ENCODE measurements around the gene RBM38.

The RBM38 gene

DNA sequence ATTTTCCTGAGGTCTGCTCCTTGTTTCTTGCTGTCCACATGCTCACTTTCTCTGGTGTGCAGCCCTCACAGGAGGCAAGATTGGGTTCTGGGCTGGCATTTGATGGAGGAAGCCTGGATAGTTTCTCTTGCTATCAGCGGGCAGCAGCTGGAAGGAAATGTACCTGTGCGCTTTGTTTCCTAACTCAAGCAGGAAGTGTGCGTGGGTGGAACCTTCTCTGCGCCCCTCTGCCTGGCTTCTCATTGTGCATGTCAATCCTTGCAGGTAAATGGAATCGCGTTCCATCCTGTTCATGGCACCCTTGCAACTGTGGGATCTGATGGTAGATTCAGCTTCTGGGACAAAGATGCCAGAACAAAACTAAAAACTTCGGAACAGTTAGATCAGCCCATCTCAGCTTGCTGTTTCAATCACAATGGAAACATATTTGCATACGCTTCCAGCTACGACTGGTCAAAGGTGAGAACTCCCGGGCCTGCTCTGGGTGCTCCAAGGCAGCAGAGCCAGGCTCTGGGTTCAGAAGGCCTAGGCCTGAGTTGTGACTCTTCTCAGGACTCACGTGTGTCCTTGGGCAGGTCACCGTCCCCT, 16.8 kb upstream of the RBM38 start:
- H3K4me3 ChIP-seq (ENCODE audit: low read depth, low read length), result no peak overlapping the region

DNA sequence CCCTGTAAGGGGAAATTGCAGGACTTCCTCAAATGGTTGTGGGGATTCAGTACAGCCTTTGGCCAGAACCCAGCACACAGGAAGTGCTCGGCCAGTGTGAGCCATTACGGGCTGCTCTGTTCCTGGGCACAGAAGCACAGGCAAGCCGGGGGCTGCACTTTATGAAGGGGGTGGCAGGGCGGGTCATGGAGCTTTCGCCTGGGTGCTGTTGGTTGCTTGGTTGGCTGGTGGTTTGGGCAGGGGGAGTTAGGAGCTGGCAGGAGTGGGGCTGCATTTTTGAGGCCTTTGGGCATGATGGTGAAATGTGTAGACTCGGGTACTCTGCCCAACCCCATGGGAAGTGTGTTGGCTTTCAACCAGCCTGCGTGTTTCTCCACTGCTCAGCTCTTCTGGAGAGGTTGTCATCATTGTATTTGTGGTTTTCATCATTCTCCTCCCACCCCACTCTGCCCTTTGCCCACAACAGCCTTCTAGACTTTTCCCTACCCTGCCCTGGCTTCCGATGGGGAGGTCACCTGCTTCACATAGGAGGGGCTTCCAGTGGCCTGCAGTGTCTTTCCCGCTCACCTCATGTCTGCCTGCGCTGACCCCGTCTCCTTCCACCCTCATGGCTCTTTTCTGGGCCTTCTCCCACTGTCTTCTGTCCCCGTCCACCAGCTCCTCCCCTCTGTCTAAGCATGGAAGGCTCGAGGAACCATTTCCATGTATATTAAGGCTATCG, 16.1 kb upstream of the RBM38 start:
- no peak overlapping the region for H3K4me3 ChIP-seq (ENCODE audit: low read depth, low read length)

DNA sequence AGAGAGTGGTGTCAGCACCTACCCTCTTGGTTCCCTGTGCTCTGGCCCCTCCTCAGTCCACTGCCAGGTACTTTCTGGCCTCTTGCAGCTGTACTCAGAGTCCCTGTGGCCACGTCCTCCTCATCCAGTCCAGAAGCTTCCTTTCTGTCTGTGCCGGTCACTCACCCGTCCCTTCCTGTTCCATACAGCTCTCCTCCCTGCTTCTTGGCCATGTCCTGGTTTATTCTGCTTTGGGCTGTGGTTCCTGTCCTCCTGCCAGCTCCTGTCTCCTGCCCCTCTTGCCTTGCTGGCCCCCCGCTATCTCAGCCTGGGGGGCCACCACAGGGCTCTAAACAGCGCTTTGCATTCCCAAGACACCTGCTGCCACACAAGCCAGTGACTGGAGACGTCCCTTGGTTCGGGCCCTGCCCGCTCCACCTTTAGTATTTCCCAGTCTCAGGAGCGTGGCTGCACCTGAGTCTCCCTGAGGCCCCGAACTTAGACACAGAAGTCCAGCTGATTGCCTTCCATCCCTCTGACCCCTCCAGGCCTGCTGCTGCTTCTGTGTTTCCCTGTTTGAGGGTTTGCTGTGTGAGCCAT, 15.5 kb upstream of the RBM38 start:
- H3K4me3 ChIP-seq (ENCODE audit: low read depth, low read length), result no peak overlapping the region

DNA sequence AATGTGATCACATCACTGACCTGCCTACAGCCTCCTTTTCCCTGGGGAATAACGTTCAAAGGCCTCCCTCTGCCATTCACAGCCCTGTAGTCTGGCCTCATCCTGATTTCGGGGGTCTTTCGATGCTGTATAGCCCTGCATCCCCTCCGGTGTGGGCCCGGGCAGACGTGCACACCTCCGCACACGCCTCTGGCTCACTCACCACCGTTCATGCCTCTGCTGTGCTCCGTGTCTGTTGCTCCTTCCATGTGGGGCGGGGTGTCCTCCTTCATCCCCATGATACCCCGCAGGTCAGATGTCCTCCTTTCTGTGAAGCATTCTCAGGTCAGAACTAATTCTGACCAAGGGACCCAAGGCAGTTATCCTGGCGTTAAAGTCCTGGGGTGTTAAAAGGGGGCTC, 13.8 kb upstream of the RBM38 start:
- no peak overlapping the region for H3K4me3 ChIP-seq (ENCODE audit: low read depth, low read length)

DNA sequence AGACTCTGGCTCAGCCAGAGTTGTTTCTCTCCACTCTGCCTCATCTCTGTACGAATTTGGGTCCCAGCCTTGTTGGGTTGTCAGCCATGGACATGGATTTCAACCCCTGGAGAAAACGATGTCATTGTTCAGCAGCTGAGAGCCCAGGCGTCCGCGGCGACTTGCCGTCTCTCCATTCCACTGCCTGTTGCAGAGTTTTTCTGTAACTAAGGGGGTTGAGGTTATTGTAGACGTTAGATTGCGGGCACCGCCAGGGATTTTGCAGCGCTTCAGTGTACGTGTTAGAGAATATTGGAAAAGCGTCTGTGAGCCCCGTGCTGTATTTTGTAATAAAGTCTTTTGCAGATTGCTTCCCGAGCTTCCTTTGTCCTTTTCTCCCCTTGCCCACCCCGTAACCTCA, 13.1 kb upstream of the RBM38 start:
- no peak overlapping the region for H3K4me3 ChIP-seq (ENCODE audit: low read depth, low read length)

DNA sequence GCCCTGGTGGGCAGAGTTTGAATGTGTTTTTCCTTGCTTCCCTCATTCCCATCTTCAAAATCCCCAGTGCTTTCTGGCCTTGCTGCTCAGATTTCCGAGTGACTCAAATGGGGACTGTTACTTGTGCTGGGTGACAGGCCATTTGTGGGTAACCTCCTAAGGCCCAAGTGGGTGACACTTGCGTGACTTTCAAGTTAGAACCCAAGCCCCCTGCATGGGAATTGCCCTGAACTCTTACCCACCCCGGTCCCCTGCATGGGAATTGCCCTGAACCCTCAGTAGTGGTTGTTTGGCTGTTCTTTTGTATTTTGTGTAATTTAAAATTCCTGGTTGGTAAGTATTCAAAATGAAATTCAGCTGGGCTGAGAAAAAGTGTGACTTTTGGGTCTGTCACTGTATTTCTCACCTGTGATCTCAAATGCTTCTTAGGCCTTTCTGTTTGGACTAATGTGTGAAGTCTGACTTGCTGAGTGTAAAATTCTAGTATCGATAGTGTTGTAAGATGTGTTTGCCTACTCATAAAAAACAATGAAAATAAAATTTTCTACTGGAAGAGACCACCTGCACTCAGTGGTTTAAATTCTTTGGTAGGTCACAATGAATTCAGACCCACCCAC, 12.4 kb upstream of the RBM38 start:
- no peak overlapping the region for H3K4me3 ChIP-seq (ENCODE audit: low read depth, low read length)

DNA sequence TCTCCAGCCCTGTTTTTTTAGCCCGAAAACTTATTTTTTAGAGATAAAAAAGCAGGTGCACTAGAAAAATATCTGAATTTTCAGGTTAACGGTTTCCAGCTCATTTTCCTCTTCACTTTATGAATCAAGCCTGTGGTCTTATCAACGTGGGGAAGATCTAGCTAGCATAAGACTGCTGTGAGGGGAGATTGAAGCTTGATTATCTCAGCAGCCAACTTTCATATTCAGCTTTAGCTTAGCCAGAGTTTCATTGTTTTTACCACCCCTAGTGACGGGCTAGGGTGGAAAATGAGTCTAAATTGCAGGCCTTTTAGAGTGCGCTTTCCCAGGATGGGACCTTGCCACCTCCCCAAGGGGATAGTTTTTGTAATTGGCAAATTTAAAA, 11.9 kb upstream of the RBM38 start:
- H3K4me3 ChIP-seq (ENCODE audit: low read depth, low read length), result no peak overlapping the region

DNA sequence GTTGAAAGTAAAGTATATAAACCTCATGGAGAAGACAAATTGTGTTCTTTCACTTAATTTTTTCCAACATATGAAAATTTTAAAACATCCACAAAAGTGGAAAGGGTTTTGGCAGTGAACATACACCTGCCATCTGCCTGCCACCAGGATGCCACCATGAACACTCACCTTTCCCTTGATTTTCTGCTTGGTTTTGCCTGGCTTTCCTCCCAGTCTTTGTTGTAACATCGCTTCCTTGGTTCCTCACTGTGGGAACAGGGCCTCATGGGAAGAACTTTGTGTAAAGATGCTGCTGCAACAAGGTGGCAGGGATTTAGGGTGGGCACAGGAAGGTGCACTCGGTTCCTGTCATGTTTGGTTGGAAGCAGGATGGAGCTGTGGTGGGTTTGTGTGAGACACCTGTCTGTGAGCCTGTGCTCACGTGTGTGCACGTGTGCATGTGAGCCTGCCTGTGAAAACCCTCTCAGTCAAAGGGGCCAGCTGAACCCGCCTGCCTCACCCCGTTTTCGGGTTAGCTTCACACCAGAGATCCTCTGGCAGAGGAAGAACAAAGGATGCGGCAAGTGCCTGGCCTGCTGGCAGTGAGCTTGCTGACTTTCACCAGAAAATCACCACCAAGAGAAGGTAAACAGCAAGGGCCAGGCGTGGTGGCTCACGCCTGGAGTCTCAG, 11.0 kb upstream of the RBM38 start:
- no peak overlapping the region for H3K4me3 ChIP-seq (ENCODE audit: low read depth, low read length)

DNA sequence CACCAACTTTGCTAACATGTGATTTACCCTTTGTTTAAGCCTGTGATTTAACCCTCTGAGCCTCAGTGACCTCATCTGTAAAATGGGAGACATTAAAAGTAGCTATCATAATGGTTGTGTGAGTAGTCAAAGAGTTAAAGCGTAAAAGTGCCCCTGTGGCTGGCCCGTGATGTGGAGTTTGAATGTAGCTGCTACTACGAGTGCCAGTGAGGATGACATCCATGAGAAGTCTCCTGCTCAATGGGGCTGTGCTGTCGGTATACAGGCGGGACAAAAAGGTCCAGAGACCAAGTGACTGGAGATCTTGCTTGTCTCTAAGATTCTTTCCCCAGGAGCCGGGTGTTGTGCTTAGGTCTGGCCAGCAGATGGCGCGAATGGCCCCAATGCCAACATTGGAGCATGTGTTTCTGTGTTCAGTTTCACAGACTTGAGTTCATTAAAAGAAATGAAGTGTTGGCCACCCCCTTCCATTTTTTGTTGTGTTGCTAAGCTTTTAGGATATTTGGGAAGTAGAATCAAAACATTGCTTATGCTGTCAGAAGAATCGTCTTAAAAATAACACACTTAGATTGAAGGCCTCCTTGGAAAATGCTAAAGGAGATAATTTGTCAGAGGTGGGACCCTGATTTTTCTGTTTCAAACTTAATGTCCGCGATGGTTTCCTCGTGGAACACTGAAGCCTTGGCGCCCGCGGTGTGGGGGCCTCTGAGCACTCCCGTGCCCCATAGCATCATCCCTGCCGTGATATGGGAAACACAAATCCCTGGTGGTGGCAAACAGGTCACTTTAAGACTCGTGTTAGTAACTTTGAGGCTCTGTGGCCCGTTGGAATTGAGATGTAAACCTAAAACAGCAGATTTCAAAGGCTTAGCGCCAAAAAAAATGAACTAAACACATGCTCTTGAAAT, 9.3 kb upstream of the RBM38 start:
- H3K4me3 ChIP-seq (ENCODE audit: low read depth, low read length), result no peak overlapping the region

DNA sequence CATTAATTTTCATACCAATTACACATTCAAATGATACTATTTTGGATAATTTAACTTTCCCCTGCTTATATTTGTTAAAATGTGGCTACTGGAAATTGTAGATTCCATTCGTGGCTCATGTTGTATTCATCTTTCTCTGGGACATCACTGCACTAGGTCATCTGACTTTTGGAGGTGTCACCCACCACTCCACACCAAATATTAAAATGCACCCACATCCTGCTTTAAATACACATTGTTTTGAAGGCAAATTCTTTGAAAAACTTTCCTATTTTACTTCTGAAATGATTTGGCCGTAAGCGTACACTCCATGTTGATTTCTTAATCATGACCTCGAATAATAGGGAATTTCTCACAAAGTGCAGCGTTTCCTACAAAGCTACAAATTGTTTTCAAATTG, 8.7 kb upstream of the RBM38 start:
- no peak overlapping the region for H3K4me3 ChIP-seq (ENCODE audit: low read depth, low read length)

DNA sequence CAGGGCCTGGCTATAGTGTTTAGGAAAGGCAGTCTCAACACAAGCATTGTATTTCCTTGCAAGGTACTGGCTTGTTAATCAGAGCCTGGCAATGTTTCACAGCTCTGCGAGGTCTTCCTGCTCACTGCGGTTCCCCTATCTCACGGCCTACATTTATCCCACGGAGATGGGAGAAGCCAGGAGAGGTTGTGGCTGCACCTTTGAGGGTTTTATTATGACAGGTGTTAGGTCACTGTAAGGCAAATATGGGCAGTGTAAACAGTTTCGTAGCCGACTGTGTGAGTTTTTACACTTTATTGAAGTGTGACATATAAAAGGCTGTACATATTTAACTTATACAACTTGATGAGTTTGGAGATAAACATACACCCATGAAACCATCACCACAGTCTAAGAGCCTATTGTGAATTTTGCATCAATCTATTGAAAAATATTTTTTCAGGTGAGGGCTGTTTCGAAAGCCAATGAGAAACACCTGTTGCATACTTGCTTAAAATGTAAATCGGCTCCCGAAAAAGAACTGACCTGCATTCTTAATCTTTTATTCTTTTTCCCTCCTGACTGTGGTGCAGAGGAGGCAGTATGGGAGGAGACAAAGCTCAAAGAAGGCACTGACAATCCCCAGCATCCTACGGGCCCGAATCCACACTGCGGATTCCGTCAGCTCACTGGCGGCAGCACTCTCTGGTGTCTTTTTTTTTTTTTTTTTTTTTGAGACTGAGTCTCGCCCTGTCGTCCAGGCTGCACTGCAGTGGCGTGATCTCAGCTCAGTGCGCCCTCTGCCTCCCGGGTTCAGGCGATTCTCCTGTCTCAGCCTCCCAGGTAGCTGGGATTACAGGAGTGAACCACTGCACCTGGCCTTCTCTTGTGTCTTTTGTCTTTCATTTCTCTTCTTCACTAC, 7.5 kb upstream of the RBM38 start:
- no peak overlapping the region for H3K4me3 ChIP-seq (ENCODE audit: low read depth, low read length)

DNA sequence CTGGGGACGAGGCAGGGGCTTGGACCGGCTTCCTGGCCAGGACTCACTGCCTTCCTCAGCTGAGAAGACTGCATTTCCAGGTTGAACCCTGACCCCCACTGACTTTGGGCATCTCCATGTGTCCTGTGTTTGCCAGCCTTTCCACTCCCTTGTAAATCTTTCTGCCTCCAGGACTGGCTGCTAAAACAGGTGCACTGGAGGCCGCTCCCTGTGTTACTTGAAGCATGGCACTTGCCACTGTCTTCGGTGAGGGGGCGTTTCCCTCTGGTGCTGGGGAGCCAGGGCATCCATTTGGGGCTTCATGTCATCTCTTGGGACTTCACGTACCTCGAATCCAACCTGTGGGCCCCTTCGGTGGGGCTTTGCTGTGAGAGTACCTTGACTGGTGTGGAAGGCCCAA, 6.7 kb upstream of the RBM38 start:
- H3K4me3 ChIP-seq (ENCODE audit: low read depth, low read length), result no peak overlapping the region

DNA sequence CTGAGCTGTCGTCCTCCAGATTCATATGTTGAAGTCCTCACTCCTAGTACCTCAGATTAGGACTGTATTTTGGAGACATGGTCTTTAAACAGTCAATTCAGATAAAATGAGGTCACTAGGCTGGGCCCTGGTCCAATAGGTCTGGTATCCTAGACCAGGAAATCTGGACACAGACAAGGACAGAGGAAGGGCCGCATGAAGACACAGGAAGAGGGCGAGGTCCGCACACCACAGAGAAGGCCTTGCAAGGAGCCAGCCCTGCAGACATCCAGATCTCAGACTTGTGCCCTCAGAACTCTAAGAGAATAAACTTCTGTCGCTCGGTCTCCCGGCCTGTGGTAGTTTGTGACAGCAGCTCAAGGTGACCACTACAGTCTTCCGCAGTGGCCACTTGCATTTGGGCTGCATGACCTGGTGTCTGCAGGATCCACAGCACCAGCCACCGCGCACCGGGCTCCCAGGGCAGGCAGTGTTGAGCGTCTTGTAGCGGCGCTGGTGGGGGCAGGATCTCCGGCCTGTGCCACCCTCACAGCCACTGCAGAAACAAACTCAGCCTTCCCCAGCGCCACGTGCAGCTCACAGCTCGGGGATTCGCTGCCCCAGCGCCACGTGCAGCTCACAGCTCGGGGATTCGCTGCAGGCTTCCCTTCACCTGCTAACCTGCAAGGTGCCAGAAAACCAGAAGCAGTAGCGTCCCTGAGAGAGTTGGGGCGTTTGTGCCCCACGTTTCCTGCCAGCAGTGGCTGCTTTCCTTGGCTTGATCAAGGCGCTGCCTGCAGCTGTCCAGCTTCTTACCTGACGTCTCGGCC, 6.0 kb upstream of the RBM38 start:
- no peak overlapping the region for H3K4me3 ChIP-seq (ENCODE audit: low read depth, low read length)

DNA sequence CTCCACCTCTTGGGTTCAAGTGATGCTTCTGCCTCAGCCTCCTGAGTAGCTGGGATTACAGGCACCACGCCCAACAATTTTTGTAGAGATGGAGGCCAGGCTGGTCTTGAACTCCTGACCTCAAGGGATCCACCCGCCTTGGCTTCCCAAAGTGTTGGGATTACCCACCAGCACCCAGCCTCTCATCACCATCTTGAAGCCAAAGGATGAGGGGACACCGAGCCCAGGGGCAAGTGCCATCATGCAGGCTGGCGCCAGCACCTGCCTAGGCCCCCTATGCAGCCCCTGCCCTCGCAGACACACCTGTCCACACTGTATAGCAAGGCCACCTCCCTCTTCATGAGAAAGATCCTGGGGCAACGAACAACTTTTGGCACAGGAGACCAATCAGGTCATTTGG, 5.3 kb upstream of the RBM38 start:
- no peak overlapping the region for H3K4me3 ChIP-seq (ENCODE audit: low read depth, low read length)

DNA sequence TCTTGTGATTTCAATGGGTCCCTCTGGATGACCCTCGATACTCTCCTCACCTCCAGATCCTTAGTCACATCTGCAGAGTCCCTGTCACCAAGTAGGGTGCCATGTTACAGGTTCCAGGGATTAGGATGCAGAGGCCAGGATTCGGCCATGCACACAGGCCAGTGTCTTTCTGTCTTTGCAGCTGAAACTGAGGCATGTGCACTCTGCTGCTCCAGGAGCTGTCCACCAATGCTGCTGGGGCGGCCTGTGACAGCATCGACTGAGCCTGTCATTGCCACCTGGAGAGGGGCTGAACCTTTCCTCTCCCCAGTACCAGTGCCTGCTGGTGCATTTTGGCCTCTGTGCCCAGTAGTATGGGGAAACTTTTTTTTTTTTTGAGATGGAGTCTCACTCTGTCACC, 4.4 kb upstream of the RBM38 start:
- H3K4me3 ChIP-seq (ENCODE audit: low read depth, low read length), result no peak overlapping the region

DNA sequence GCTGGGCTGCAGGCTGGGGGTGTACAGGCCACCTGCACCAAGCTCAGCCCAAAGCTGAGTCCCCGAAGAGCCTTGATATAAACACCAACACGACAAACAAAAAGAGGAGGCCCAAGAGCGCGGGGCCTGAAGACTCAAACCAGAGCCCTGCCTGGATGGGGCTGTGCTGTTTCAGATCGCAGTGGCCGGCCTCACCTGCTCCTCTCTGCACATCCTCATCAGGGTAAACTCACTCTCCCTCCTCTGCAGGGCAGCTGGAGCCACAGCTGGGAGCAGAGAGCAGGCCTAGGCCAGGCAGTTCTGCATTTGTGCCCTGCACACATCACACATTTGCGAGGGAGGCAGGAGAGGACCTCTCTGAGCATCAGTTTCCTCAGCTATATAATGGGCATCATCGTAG, 3.7 kb upstream of the RBM38 start:
- H3K4me3 ChIP-seq (ENCODE audit: low read depth, low read length), result no peak overlapping the region

DNA sequence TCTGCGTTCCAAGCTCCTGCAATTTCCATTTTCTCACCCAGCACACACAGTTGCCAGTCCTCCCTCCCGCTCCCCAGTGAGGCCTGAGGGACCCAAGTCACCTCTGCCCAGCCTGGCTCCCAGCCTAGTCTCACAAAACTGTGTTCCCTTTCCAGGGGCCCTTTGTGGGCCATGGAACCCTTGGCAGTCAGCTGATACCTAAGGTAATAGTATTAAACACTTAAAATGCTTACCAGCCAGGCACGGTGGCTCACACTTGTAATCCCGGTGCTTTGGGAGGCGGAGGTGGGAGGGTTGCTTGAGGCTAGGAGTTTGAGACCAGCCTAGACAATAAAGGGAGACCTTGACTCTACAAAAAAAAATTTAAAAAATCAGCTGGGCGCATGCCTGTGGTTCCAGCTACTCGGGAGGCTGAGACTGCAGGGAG, 3.2 kb upstream of the RBM38 start:
- H3K4me3 ChIP-seq (ENCODE audit: low read depth, low read length), result no peak overlapping the region

DNA sequence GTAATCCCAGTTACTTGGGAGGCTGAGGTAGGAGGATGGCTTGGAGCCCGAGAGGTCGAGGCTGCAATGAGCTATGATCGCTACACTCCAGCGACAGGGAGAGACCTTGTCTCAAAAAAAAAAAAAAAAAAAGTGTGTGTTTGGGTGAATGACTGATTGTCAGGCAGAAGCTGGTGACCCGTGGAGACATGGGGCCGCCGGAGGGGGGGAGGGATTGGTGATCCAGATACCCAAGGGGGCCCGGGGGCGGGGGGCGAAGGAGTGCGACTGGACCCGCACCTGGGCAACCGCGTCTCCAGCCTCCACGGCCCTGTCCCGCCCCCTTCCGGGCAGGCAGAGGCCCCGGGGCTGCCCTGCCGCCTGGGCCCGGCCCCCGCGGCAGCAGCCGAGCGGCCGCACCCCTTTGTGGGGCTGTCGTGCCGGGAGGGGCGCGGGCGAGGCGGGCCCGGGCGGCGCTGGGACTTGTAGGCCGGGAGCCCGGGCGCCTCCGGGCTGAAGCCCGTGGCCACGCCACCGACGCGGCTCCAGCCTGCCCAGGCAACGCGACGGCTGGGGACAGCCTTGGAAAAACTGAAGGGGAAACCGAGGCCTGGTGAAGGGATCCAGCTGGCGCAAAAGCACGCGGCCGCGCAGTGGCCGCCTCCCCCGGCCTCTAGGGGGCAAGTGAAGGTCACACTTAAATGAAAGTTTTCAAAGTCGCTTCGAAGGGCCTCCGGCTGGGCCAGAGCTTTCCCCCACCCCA, 2.1 kb upstream of the RBM38 start:
- H3K4me3 ChIP-seq (ENCODE audit: low read depth, low read length), result peak overlapping the region; percentile 35

All from iPS-11a (cell line).